ENCODE data around the gene KCTD16.

The KCTD16 gene

GRCh38 chr5:144209361-144209760, 38.7 kb downstream of the KCTD16 start:
- DNase-seq (ENCODE audit: low spot score): no peak

GRCh38 chr5:144210655-144211054, 40.0 kb downstream of the KCTD16 start:
- no peak for DNase-seq (ENCODE audit: low spot score)

GRCh38 chr5:144219869-144220268, 49.2 kb downstream of the KCTD16 start:
- no peak for DNase-seq (ENCODE audit: low spot score)

- DNase-seq (ENCODE audit: low spot score): no peak
These were observed 56.8 kb downstream of the KCTD16 start for GRCh38 chr5:144227363-144227999.

- DNase-seq (ENCODE audit: low spot score): no peak
These were observed 60.1 kb downstream of the KCTD16 start for GRCh38 chr5:144230806-144231205.

GRCh38 chr5:144232285-144232684, 61.6 kb downstream of the KCTD16 start:
- DNase-seq (ENCODE audit: low spot score): no peak

- DNase-seq (ENCODE audit: low spot score): no peak
These were observed 65.8 kb downstream of the KCTD16 start for GRCh38 chr5:144236499-144236898.

GRCh38 chr5:144237851-144238250, 67.2 kb downstream of the KCTD16 start:
- DNase-seq (ENCODE audit: low spot score): no peak

- DNase-seq (ENCODE audit: low spot score): no peak
These were observed 76.5 kb downstream of the KCTD16 start for GRCh38 chr5:144247131-144247530.

GRCh38 chr5:144248015-144248414, 77.3 kb downstream of the KCTD16 start:
- no peak for DNase-seq (ENCODE audit: low spot score)

- no peak for DNase-seq (ENCODE audit: low spot score)
These were observed 79.2 kb downstream of the KCTD16 start for GRCh38 chr5:144249755-144250464.

GRCh38 chr5:144254552-144254951, 83.9 kb downstream of the KCTD16 start:
- no peak for DNase-seq (ENCODE audit: low spot score)

GRCh38 chr5:144260121-144260520, 89.4 kb downstream of the KCTD16 start:
- no peak for DNase-seq (ENCODE audit: low spot score)

GRCh38 chr5:144265643-144266247, 95.1 kb downstream of the KCTD16 start:
- no peak for DNase-seq (ENCODE audit: low spot score)

- DNase-seq (ENCODE audit: low spot score): no peak
These were observed 97.4 kb downstream of the KCTD16 start for GRCh38 chr5:144267961-144268513.

GRCh38 chr5:144273232-144274027, 102.8 kb downstream of the KCTD16 start:
- DNase-seq (ENCODE audit: low spot score): no peak

GRCh38 chr5:144275329-144275728, 104.7 kb downstream of the KCTD16 start:
- DNase-seq (ENCODE audit: low spot score): no peak

- no peak for DNase-seq (ENCODE audit: low spot score)
These were observed 105.6 kb downstream of the KCTD16 start for GRCh38 chr5:144276034-144276822.

GRCh38 chr5:144281784-144282183, 111.1 kb downstream of the KCTD16 start:
- no peak for DNase-seq (ENCODE audit: low spot score)

GRCh38 chr5:144284036-144284435, 113.4 kb downstream of the KCTD16 start:
- DNase-seq (ENCODE audit: low spot score): no peak

- no peak for DNase-seq (ENCODE audit: low spot score)
These were observed 114.3 kb downstream of the KCTD16 start for GRCh38 chr5:144284931-144285502.
